ENCODE data around the gene EML4.
"Not testable (repeated sequence)": the region's sequence is repeated elsewhere in the genome, so short reads cannot be mapped to it uniquely, and the experiment has no call there.

Gene EML4

GRCh38 chr2:42334220-42334619 is 165.1 kb downstream of the EML4 start:
- no peak for TF ChIP-seq CTCF (IDR thresholded peaks at IDR 0.05; ENCODE audit: control insufficient read depth, insufficient read depth, low read depth, low read length, missing control alignments)
- H3K4me3 ChIP-seq (ENCODE audit: control insufficient read depth, low read depth, low read length) = no peak overlapping the region
- DNase-seq (ENCODE audit: low read depth) = no peak

DNA sequence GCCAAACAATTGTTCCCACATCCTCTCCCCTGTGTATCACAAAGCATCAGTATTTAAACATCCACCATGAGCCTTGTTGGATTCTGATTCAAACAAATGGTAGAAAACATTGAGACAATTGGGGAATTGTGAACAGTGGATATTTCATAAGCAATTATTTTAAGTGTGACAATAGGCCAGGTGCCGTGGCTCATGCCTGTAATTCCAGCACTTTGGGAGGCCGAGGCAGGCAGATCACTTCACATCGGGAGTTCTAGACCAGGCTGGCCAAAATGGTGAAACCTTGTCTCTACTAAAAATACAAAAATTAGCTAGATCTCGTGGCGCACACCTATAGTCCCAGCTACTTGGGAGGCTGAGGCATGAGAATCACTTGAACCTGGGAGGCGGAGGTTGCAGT is 165.7 kb downstream of the EML4 start:
- not testable (repeated sequence) for DNase-seq (ENCODE audit: low read depth); H3K4me3 ChIP-seq (ENCODE audit: control insufficient read depth, low read depth, low read length)

GRCh38 chr2:42335514-42336104 is 166.5 kb downstream of the EML4 start:
- H3K4me3 ChIP-seq (ENCODE audit: control insufficient read depth, low read depth, low read length) = no peak overlapping the region
- no peak for TF ChIP-seq CTCF (IDR thresholded peaks at IDR 0.05; ENCODE audit: control insufficient read depth, insufficient read depth, low read depth, low read length, missing control alignments)
- no peak for DNase-seq (ENCODE audit: low read depth)

- no peak overlapping the region for H3K4me3 ChIP-seq (ENCODE audit: control insufficient read depth, low read depth, low read length)
- DNase-seq (ENCODE audit: low read depth) = no peak
- TF ChIP-seq CTCF (IDR thresholded peaks at IDR 0.05; ENCODE audit: control insufficient read depth, insufficient read depth, low read depth, low read length, missing control alignments) = no peak
These were observed 167.3 kb downstream of the EML4 start for GRCh38 chr2:42336361-42336965.

DNA sequence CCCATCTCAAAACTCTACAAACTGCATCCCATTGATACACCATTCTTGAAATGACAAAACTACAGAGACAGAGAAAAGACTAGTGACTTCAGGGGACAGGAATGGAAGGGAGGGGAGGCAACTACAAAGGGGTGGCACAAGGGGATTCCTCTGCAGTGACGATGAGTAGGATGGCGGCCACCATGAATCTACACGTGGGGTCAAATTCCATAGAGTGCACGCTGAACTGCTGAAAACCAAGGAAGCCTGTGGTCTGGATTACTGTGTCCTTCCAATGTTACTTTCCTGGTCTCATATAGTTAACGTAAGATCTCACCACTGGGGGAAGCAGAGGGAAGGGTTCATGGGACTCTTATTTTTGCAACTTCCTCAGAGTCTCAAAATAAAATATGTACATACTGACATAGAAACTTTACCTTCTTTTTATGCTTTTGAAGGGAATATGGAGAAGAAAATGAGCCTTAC is 168.2 kb downstream of the EML4 start:
- H3K4me3 ChIP-seq (ENCODE audit: control insufficient read depth, low read depth, low read length) = no peak overlapping the region
- no peak for DNase-seq (ENCODE audit: low read depth)
- TF ChIP-seq CTCF (IDR thresholded peaks at IDR 0.05; ENCODE audit: control insufficient read depth, insufficient read depth, low read depth, low read length, missing control alignments) = no peak

GRCh38 chr2:42337846-42338566 is 168.9 kb downstream of the EML4 start:
- H3K4me3 ChIP-seq (ENCODE audit: control insufficient read depth, low read depth, low read length) = no peak overlapping the region
- no peak for DNase-seq (ENCODE audit: low read depth)
- TF ChIP-seq CTCF (IDR thresholded peaks at IDR 0.05; ENCODE audit: control insufficient read depth, insufficient read depth, low read depth, low read length, missing control alignments) = no peak

GRCh38 chr2:42338567-42339190 is 169.5 kb downstream of the EML4 start:
- no peak overlapping the region for H3K4me3 ChIP-seq (ENCODE audit: control insufficient read depth, low read depth, low read length)
- no peak for DNase-seq (ENCODE audit: low read depth)
- no peak for TF ChIP-seq CTCF (IDR thresholded peaks at IDR 0.05; ENCODE audit: control insufficient read depth, insufficient read depth, low read depth, low read length, missing control alignments)
